Trophoblast cell (in vitro differentiated cells and primary cell): ENCODE measurements around the gene DNAJB8.
A peak's percentile ranks its signal among the peaks of the same experiment; 100 is the strongest.

ENCODE experiments used
- DNase-seq, 2 donors: peaks; one replicate each; pipeline ENCODE4 v3.0.0-alpha.2; 2016
- H2AFZ ChIP-seq: 2 replicates; pipeline ENCODE4 v1.6.1; 2013; ENCODE audit warnings: low read length, moderate library complexity, mild to moderate bottlenecking; ENCODE audit not compliant: insufficient read depth, poor library complexity
- H2AK5ac ChIP-seq: 2 replicates; pipeline ENCODE4 v1.6.1; 2013; ENCODE audit warnings: mild to moderate bottlenecking, low read length
- H2BK120ac ChIP-seq: 2 replicates; pipeline ENCODE4 v1.6.1; 2013; ENCODE audit warnings: low read length, mild to moderate bottlenecking, moderate library complexity; ENCODE audit not compliant: insufficient read depth, poor library complexity
- H2BK12ac ChIP-seq: 2 replicates; pipeline ENCODE4 v1.6.1; 2013; ENCODE audit warnings: mild to moderate bottlenecking, low read length, moderate library complexity
- H2BK5ac ChIP-seq: 2 replicates; pipeline ENCODE4 v1.6.1; 2013; ENCODE audit warnings: low read length, low read depth, moderate library complexity, mild to moderate bottlenecking; ENCODE audit not compliant: poor library complexity
- H3K14ac ChIP-seq: 2 replicates; pipeline ENCODE4 v1.6.1; 2013; ENCODE audit warnings: mild to moderate bottlenecking, low read length
- H3K18ac ChIP-seq: 2 replicates; pipeline ENCODE4 v1.6.1; 2013; ENCODE audit warnings: mild to moderate bottlenecking, low read length
- H3K23ac ChIP-seq: 2 replicates; pipeline ENCODE4 v1.6.1; 2013; ENCODE audit warnings: low read length
- H3K27ac ChIP-seq: 2 replicates; pipeline ENCODE4 v1.5.1; 2013; ENCODE audit warnings: low read depth, mild to moderate bottlenecking, inconsistent platforms, low read length, moderate library complexity
- H3K27me3 ChIP-seq: 2 replicates; pipeline ENCODE4 v1.6.1; 2013; ENCODE audit warnings: inconsistent platforms, mild to moderate bottlenecking, low read length, moderate library complexity; ENCODE audit not compliant: insufficient read depth
- H3K36me3 ChIP-seq, 2 experiments: 1 replicate in 1 of 2; 2 replicates in 1 of 2; pipeline ENCODE4 v1.6.1; 2013; ENCODE audit warnings: low read length in 2 of 2, mild to moderate bottlenecking in 2 of 2, moderate library complexity in 1 of 2; ENCODE audit not compliant: insufficient read depth in 2 of 2, control insufficient read depth in 1 of 2
- H3K4ac ChIP-seq: 2 replicates; pipeline ENCODE4 v1.6.1; 2013; ENCODE audit warnings: low read depth, mild to moderate bottlenecking, low read length, moderate library complexity
- H3K4me1 ChIP-seq, 2 experiments: 1 replicate in 1 of 2; 2 replicates in 1 of 2; pipeline ENCODE4 v1.6.1; 2013; ENCODE audit warnings: low read length in 2 of 2, mild to moderate bottlenecking in 2 of 2, moderate library complexity in 1 of 2; ENCODE audit not compliant: insufficient read depth in 2 of 2, control insufficient read depth in 1 of 2
- H3K4me2 ChIP-seq: 2 replicates; pipeline ENCODE4 v1.6.1; 2013; ENCODE audit warnings: inconsistent platforms, mild to moderate bottlenecking, low read length, moderate library complexity
- H3K4me3 ChIP-seq: 2 replicates; pipeline ENCODE4 v1.5.1; 2013; ENCODE audit warnings: mild to moderate bottlenecking, low read depth, low read length, inconsistent platforms
- H3K79me1 ChIP-seq: one replicate; pipeline ENCODE4 v1.6.1; 2013; ENCODE audit warnings: low read length
- H3K79me2 ChIP-seq: 2 replicates; pipeline ENCODE4 v1.6.1; 2013; ENCODE audit warnings: low read length, mild to moderate bottlenecking; ENCODE audit not compliant: control insufficient read depth, insufficient read depth, poor library complexity
- H3K9ac ChIP-seq: 2 replicates; pipeline ENCODE4 v1.6.1; 2013; ENCODE audit warnings: mild to moderate bottlenecking, low read length
- H3K9me3 ChIP-seq: 2 replicates; pipeline ENCODE4 v1.6.1; 2013; ENCODE audit warnings: low read depth, mild to moderate bottlenecking, control low read depth, inconsistent platforms, low read length; ENCODE audit not compliant: insufficient read depth
- H4K12ac ChIP-seq: 2 replicates; pipeline ENCODE4 v1.6.1; 2013; ENCODE audit warnings: low read depth, mild to moderate bottlenecking, low read length, moderate library complexity
- H4K8ac ChIP-seq: 2 replicates; pipeline ENCODE4 v1.6.1; 2013; ENCODE audit warnings: low read depth, mild to moderate bottlenecking, low read length, moderate library complexity
- H4K91ac ChIP-seq: one replicate; pipeline ENCODE4 v1.6.1; 2013; ENCODE audit warnings: low read depth, mild to moderate bottlenecking, low read length, moderate library complexity
- WGBS: extraction: QIAGEN DNeasy Blood & Tissue Kit; methylation state at CpG from one replicate; pipeline ENCODE4 v1.1.7; 2013; ENCODE audit warnings: missing lambda C conversion rate; ENCODE audit not compliant: insufficient read length, insufficient coverage; ENCODE audit errors: extremely low coverage; 5-methylcytosine and 5-hydroxymethylcytosine counted together

Gene DNAJB8

DNA sequence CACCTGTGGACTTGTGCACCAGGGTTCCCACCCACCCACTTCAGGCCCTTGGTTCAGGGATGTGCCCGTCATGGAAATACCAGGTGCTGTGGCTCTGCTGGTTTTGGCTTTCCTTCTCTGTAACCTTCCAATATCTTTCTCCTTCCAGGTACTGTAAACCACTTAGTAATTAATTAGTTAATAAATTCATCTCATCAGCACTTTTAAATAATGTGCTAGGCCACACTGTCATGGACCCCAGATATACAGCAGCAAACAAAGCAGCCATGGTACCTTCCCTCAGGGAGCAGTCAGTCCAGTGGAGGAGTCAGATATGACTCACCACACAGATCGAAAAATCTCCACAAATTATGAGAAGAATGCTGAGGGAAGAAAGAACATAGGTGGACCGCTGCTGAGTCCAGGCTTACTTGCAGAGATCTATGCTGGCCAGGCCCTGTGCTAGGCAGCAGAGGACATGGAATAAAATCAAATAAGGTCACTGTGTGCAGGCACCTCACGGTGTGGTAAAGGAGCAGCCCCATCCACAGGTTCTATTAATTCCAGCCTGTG is 33.1 kb upstream of the DNAJB8 start:
- Histone ChIP-seq H2BK5ac (no peak overlapping the region), H3K79me1 (peaks cover 34% of the 10 kb centered on the region), H3K9ac (no peak overlapping the region), H4K8ac (no peak overlapping the region), H3K4me2 (no peak overlapping the region), H2AFZ (no peak overlapping the region), H2BK120ac (peak overlapping the region; percentile 28), H3K79me2 (no peaks in the 10 kb centered on the region), H3K14ac (no peak overlapping the region), H3K27ac (no peak overlapping the region), H3K27me3 (peaks cover 3% of the 10 kb centered on the region), H4K91ac (no peak overlapping the region), H3K23ac (no peak overlapping the region), H3K9me3 (peaks cover 11% of the 10 kb centered on the region), H3K36me3 (peaks cover 15 to 21% of the 10 kb centered on the region in 2 experiments), H4K12ac (no peak overlapping the region), H2AK5ac (no peak overlapping the region), H2BK12ac (no peak overlapping the region), H3K4me1 (peaks cover 28 to 39% of the 10 kb centered on the region in 2 experiments), H3K4ac (no peak overlapping the region), H3K18ac (no peak overlapping the region), H3K4me3 (no peak overlapping the region)
- DNase-seq: peak; percentile 82 to 94
- no CpG with 5 or more reads among the region's 4 CpGs for WGBS

DNA sequence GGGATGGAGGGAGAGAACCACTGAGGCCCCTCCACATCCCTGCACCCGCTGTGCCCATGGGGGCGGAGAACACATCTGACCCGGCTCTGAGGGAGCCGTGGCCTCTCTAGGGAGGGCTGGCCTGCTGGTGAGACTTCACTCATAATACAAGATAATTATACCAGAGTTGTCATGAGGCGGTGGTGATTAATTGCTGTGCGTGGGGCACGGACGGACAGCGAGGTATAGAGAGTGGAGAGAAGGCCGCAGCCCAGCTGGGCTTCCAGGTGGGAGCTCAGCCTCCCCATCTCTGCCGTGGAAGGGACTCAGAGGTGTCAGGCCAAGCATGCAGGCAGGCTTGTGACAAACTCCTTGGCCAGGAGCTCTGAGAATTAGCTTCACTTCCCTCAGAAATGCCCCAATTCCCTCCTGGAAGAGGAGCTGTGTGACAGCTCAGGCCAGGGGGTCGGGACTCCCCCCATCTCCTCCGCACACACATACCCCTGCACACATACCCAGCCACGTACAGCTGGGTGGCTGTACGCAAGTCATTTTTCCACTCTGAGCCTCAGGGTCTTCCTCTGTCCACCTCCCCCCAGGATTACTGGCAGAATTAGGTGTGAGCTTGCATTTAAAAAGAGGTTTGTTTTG is 32.3 kb upstream of the DNAJB8 start:
- Histone ChIP-seq H3K9me3 (peaks cover 11% of the 10 kb centered on the region), H3K27ac (peak overlapping the region; percentile 9), H3K27me3 (peaks cover 3% of the 10 kb centered on the region), H3K4me3 (peak overlapping the region; percentile 15), H3K4me2 (no peak overlapping the region), H3K18ac (peak overlapping the region; percentile 18), H3K79me1 (peaks cover 27% of the 10 kb centered on the region), H4K91ac (peak overlapping the region; percentile 72), H2AK5ac (peak overlapping the region; percentile 4), H3K79me2 (no peaks in the 10 kb centered on the region), H2AFZ (no peak overlapping the region), H3K4me1 (peaks cover 21 to 31% of the 10 kb centered on the region in 2 experiments), H2BK5ac (no peak overlapping the region), H2BK120ac (peak overlapping the region; percentile 61), H2BK12ac (peak overlapping the region; percentile 51), H3K4ac (no peak overlapping the region), H3K14ac (peak overlapping the region; percentile 59), H4K8ac (no peak overlapping the region), H3K36me3 (peaks cover 11 to 18% of the 10 kb centered on the region in 2 experiments), H3K9ac (no peak overlapping the region), H3K23ac (no peak overlapping the region), H4K12ac (no peak overlapping the region)
- no peak for DNase-seq
- WGBS: no CpG with 5 or more reads among the region's 15 CpGs

DNA sequence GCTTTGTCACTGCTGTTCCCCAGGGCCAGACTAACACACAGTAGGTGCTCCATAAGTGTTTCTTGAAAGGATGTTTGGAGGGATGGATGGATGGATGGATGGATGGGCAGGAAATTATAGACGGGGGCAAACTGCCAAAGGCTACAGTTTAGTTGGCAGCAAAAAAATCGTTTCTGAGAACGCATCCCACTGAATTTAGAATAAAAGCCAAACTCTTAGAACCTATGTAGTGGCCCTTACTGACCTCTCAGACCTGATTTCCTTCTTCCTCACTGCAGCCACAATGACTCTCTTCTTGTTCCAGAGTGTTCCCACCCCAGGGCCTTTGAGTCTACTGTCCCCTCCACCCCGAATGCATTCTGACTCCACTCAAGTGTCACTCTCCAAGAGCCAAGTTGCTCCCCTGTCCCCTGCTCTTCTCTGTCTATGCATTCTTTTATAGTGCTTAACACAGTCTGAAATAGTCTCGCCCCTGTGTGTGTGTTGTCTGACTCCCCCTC is 31.5 kb upstream of the DNAJB8 start:
- no peak for DNase-seq
- no peak overlapping the region for H2AFZ ChIP-seq
- no peak overlapping the region for H3K14ac ChIP-seq
- no peak overlapping the region for H3K9ac ChIP-seq
- H4K91ac ChIP-seq: no peak overlapping the region
- H4K12ac ChIP-seq: no peak overlapping the region
- no peak overlapping the region for H2BK120ac ChIP-seq
- H3K4me1 ChIP-seq: peaks cover 25 to 38% of the 10 kb centered on the region in 2 experiments
- H3K27ac ChIP-seq: no peak overlapping the region
- peaks cover 23% of the 10 kb centered on the region for H3K79me1 ChIP-seq
- H2BK12ac ChIP-seq: no peak overlapping the region
- H2AK5ac ChIP-seq: peak overlapping the region; percentile 25
- no peak overlapping the region for H4K8ac ChIP-seq
- no peak overlapping the region for H3K23ac ChIP-seq
- H3K9me3 ChIP-seq: peaks cover 11% of the 10 kb centered on the region
- peaks cover 5% of the 10 kb centered on the region for H3K79me2 ChIP-seq
- H3K4me3 ChIP-seq: no peak overlapping the region
- no CpG with 5 or more reads among the region's 5 CpGs for WGBS
- peaks cover 3% of the 10 kb centered on the region for H3K27me3 ChIP-seq
- peaks cover 12 to 14% of the 10 kb centered on the region in 2 experiments for H3K36me3 ChIP-seq
- H3K4ac ChIP-seq: no peak overlapping the region
- H3K18ac ChIP-seq: no peak overlapping the region
- peak overlapping the region; percentile 13 for H3K4me2 ChIP-seq
- no peak overlapping the region for H2BK5ac ChIP-seq

DNA sequence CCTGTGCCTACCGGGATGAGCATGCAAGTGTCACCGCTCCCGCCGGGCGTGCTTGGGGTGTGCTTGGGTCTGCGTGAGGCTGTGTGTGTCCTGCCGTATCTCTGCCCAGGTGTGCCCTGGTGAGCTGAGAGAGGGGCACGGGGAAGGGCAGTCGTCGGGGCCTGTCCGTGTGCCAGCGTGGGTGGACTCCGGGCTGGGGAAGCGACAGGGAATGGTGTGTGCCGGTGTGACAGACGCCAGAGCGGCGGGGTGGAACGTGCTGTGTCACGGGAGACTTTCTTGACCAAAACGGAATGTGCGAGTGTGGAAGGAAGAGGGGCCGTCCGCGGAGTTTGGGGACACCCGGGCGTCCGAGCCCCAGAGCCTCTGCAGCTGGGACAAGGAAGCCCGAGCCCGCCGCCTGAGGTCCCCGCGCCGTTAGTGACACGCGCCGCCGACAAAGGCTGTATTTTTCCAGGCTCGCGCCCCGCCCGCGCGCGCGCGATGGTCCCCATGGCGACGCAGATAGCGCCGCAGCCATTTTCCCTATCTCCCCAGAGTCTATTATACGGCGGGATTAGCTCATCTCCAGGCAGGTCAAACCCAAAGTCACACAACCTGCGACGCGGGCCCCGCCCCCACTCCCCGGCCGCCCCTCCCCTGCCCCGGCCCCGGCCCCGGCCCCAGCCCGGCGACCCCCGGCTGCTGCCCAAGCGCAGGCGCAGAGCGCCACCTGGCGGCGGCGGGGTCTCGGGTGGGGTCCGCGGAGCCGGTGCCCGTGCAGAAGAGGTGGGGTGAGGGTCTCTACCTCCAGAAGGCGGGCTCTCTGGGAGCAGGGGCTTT is 30.8 kb upstream of the DNAJB8 start:
- Histone ChIP-seq H4K8ac (peak overlapping the region; percentile 2), H2BK120ac (peak overlapping the region; percentile 1), H3K4me1 (peaks cover 25 to 42% of the 10 kb centered on the region in 2 experiments), H4K91ac (peak overlapping the region; percentile 53), H2AFZ (no peak overlapping the region), H3K23ac (no peak overlapping the region), H3K9me3 (peaks cover 9% of the 10 kb centered on the region), H3K27ac (no peak overlapping the region), H3K4me3 (peak overlapping the region; percentile 44), H3K9ac (no peak overlapping the region), H3K4ac (peak overlapping the region; percentile 12), H3K14ac (peak overlapping the region; percentile 8), H3K4me2 (peak overlapping the region; percentile 70), H3K27me3 (peaks cover 3% of the 10 kb centered on the region), H3K18ac (peak overlapping the region; percentile 2), H4K12ac (no peak overlapping the region), H2BK5ac (no peak overlapping the region), H3K36me3 (peaks cover 12% of the 10 kb centered on the region in 2 experiments), H3K79me2 (peaks cover 8% of the 10 kb centered on the region), H2BK12ac (peak overlapping the region; percentile 5), H2AK5ac (no peak overlapping the region), H3K79me1 (peaks cover 26% of the 10 kb centered on the region)
- DNase-seq: peak; percentile 59 to 88
- WGBS: no CpG with 5 or more reads among the region's 77 CpGs
